HepG2 (cell line): ENCODE results near the gene NODAL.

Experiments
- CTCF ChIP-seq: sonication (generic); formaldehyde crosslinking; IDR thresholded peaks from 2 replicates; pipeline ENCODE4 v1.5.0; 2020; ENCODE audit warnings: mild to moderate bottlenecking, missing genetic modification reagents, moderate library complexity
- SMARCE1 ChIP-seq: fragments of 450-650 bp; IDR thresholded peaks from 2 replicates; pipeline ENCODE4 v1.6.1; 2017; ENCODE audit warnings: borderline replicate concordance
- ZNF101 ChIP-seq: sonication (generic); formaldehyde crosslinking; IDR thresholded peaks from 2 replicates; pipeline ENCODE4 v1.4.0; 2020; ENCODE audit warnings: mild to moderate bottlenecking, low read depth, missing genetic modification reagents, borderline replicate concordance
- ZNF274 ChIP-seq: sonication (generic); formaldehyde crosslinking; IDR thresholded peaks from 2 replicates; pipeline ENCODE4 v1.5.1; 2020; ENCODE audit warnings: mild to moderate bottlenecking, missing genetic modification reagents
- ZNF510 ChIP-seq: sonication (generic); formaldehyde crosslinking; IDR thresholded peaks from 2 replicates; pipeline ENCODE4 v1.4.0; 2020; ENCODE audit warnings: low read depth, mild to moderate bottlenecking, missing genetic modification reagents
- ZNF552 ChIP-seq: sonication (generic); formaldehyde crosslinking; IDR thresholded peaks from 2 replicates; pipeline ENCODE4 v1.9.0; 2022; ENCODE audit warnings: missing genetic modification reagents, mild to moderate bottlenecking, borderline replicate concordance
- ZNF570 ChIP-seq: sonication (generic); formaldehyde crosslinking; IDR thresholded peaks from 2 replicates; pipeline ENCODE4 v1.4.0; 2020; ENCODE audit warnings: mild to moderate bottlenecking, missing genetic modification reagents, borderline replicate concordance
- ZNF572 ChIP-seq: sonication (generic); formaldehyde crosslinking; IDR thresholded peaks from 2 replicates; pipeline ENCODE4 v1.5.1; 2020; ENCODE audit warnings: mild to moderate bottlenecking, missing genetic modification reagents
- ZNF780A ChIP-seq: sonication (generic); formaldehyde crosslinking; IDR thresholded peaks from 2 replicates; pipeline ENCODE4 v1.8.0; 2022; ENCODE audit warnings: mild to moderate bottlenecking, missing genetic modification reagents, moderate library complexity
- ZNF781 ChIP-seq: sonication (generic); formaldehyde crosslinking; IDR thresholded peaks from 2 replicates; pipeline ENCODE4 v1.5.1; 2020; ENCODE audit warnings: borderline replicate concordance, mild to moderate bottlenecking, missing genetic modification reagents; ENCODE audit errors: not compliant biosample characterization
- ZSCAN12 ChIP-seq: sonication (generic); formaldehyde crosslinking; IDR thresholded peaks from 2 replicates; pipeline ENCODE4 v1.9.0; 2021; ENCODE audit warnings: mild to moderate bottlenecking, missing genetic modification reagents
- TF ChIP-seq, protein P1 (sequence below): IDR thresholded peaks from 2 replicates; pipeline ENCODE4 v1.6.1; 2012; ENCODE audit warnings: inconsistent platforms

- TF ChIP-seq ZNF572 (CRISPR knock-in tag) (no peak), ZNF274 (CRISPR knock-in tag) (no peak), ZNF510 (CRISPR knock-in tag) (no peak), ZNF570 (CRISPR knock-in tag) (no peak), CTCF (CRISPR knock-in tag) (no peak), ZSCAN12 (CRISPR knock-in tag) (no peak), ZNF101 (CRISPR knock-in tag) (no peak), ZNF781 (no peak), SMARCE1 (no peak), ZNF552 (CRISPR knock-in tag) (no peak), ZNF780A (CRISPR knock-in tag) (no peak)
- TF ChIP-seq, protein P1, sequence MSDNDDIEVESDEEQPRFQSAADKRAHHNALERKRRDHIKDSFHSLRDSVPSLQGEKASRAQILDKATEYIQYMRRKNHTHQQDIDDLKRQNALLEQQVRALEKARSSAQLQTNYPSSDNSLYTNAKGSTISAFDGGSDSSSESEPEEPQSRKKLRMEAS: no peak
Measured at GRCh38 chr10:70455213-70455630, 13.7 kb upstream of the NODAL start.
